T-helper 1 cell (primary cell): Measurements from ENCODE around the gene SMYD3.
"Not testable (repeated sequence)": the region's sequence is repeated elsewhere in the genome, so short reads cannot be mapped to it uniquely, and the experiment has no call there.

Experiments used
- DNase-seq, 5 donors: peaks; one replicate each; pipeline ENCODE4 v3.0.0-alpha.2; 2012 to 2020

The SMYD3 gene

GRCh38 chr1:245777752-245778151, 729.3 kb downstream of the SMYD3 start:
- DNase-seq: no peak

GRCh38 chr1:245776694-245777332, 730.3 kb downstream of the SMYD3 start:
- DNase-seq: no peak

- DNase-seq: no peak
These were observed 730.9 kb downstream of the SMYD3 start for GRCh38 chr1:245776139-245776538.

- DNase-seq: not testable (repeated sequence)
These were observed 732.1 kb downstream of the SMYD3 start for GRCh38 chr1:245774931-245775330.

- no peak for DNase-seq
These were observed 732.9 kb downstream of the SMYD3 start for GRCh38 chr1:245774196-245774595.

- no peak for DNase-seq
These were observed 733.7 kb downstream of the SMYD3 start for GRCh38 chr1:245773344-245773743.

- no peak for DNase-seq
These were observed 734.3 kb downstream of the SMYD3 start for GRCh38 chr1:245772739-245773138.

GRCh38 chr1:245772325-245772724, 734.8 kb downstream of the SMYD3 start:
- DNase-seq: no peak

GRCh38 chr1:245771511-245772281, 735.4 kb downstream of the SMYD3 start:
- no peak for DNase-seq

GRCh38 chr1:245770156-245770555, 736.9 kb downstream of the SMYD3 start:
- DNase-seq: no peak

- DNase-seq: no peak
These were observed 738.5 kb downstream of the SMYD3 start for GRCh38 chr1:245768596-245768995.

- DNase-seq: no peak
These were observed 741.7 kb downstream of the SMYD3 start for GRCh38 chr1:245765230-245766000.

GRCh38 chr1:245763873-245764331, 743.2 kb downstream of the SMYD3 start:
- DNase-seq: no peak

GRCh38 chr1:245762396-245762910, 744.6 kb downstream of the SMYD3 start:
- no peak for DNase-seq

GRCh38 chr1:245760301-245760700, 746.8 kb downstream of the SMYD3 start:
- DNase-seq: no peak

- DNase-seq: no peak
These were observed 752.6 kb downstream of the SMYD3 start for GRCh38 chr1:245754463-245754961.

- DNase-seq: no peak
These were observed 753.3 kb downstream of the SMYD3 start for GRCh38 chr1:245753807-245754206.

GRCh38 chr1:245752561-245752960, 754.5 kb downstream of the SMYD3 start:
- DNase-seq: no peak

- no peak for DNase-seq
These were observed 755.2 kb downstream of the SMYD3 start for GRCh38 chr1:245751726-245752470.

- no peak for DNase-seq
These were observed 756.0 kb downstream of the SMYD3 start for GRCh38 chr1:245751116-245751515.

- no peak for DNase-seq
These were observed 756.8 kb downstream of the SMYD3 start for GRCh38 chr1:245750261-245750660.

GRCh38 chr1:245749053-245749452, 758.0 kb downstream of the SMYD3 start:
- no peak for DNase-seq
